ENCODE results near the gene PSMD11. TPM values are rescaled to one million over a fixed set of nuclear protein-coding genes. Genes with fewer than 3 reads are reported as not detected.
A peak's percentile ranks its signal among the peaks of the same experiment; 100 is the strongest.
"Not testable (repeated sequence)": the region's sequence is repeated elsewhere in the genome, so short reads cannot be mapped to it uniquely, and the experiment has no call there.

Gene PSMD11
- total and polyA plus RNA-seq, 5 donors from 2014 or later: 92.4 to 156 (median 129) TPM

DNA sequence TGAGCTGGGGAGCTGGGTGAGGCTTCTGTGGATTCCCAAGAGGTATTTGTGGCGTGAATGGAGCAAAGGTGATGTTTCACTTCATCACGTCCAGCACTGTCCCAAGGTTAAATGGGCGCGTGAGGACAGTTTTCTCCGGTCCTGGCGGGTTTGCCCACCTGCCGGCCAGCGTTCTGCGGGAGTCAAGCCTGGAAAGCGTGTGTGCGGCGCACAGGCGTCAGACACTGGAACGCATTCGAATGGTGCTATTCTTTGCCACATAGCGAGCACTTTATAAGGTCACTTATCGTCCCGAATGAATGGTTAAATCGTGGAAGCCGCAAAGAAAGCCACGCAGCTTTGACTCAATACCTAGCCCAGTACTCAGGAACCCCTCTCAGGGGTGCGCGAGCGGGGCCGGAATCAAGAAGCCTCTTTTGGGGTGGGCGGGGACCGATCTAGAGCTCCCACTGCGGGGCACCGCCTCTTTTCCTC lies 446 bp upstream of the PSMD11 start:
- H3K36me3 ChIP-seq (ENCODE audit: control insufficient read depth, insufficient read depth, low read length): peaks cover 16% of the 10 kb centered on the region
- Mint-ChIP-seq H3K27ac (peak overlapping the region in 2 of 3 donors; percentile 60 to 78), H3K27me3 (no peaks in the 10 kb centered on the region), H3K36me3 (peaks cover 13% of the 10 kb centered on the region), H3K4me3 (peak overlapping the region; percentile 88 to 98 (median 92)), H3K4me1 (peaks cover 17 to 43% (median 30%) of the 10 kb centered on the region in 4 donors), H3K9me3 (peaks cover 0 to 1% (median 0%) of the 10 kb centered on the region in 7 donors)
- H3K27ac ChIP-seq (ENCODE audit: insufficient read depth, low read length, poor library complexity, severe bottlenecking): peak overlapping the region; percentile 79
- H3K4me3 ChIP-seq (ENCODE audit: low read depth, low read length): peak overlapping the region; percentile 85
- H3K9me3 ChIP-seq (ENCODE audit: control insufficient read depth in 2 of 2, low read length in 2 of 2): no peaks in the 10 kb centered on the region
- DNase-seq: no peak
- no peak for ATAC-seq (ENCODE audit: low read depth in 2 of 2)
- no peaks in the 10 kb centered on the region for H3K27me3 ChIP-seq (ENCODE audit: control insufficient read depth, insufficient read depth, low read length)
- H3K4me1 ChIP-seq (ENCODE audit: control insufficient read depth, insufficient read depth, low read length, poor library complexity, severe bottlenecking): peaks cover 23% of the 10 kb centered on the region

GRCh38 chr17:32445074-32445415 lies 735 bp downstream of the PSMD11 start:
- no peaks in the 10 kb centered on the region for H3K27me3 ChIP-seq (ENCODE audit: control insufficient read depth, insufficient read depth, low read length)
- Mint-ChIP-seq H3K4me1 (peaks cover 22 to 52% (median 36%) of the 10 kb centered on the region in 4 donors), H3K36me3 (peaks cover 19% of the 10 kb centered on the region), H3K27me3 (no peaks in the 10 kb centered on the region), H3K27ac (peak overlapping the region; percentile 47 to 95 (median 87)), H3K9me3 (peaks cover 0 to 1% (median 0%) of the 10 kb centered on the region in 7 donors), H3K4me3 (peak overlapping the region; percentile 88 to 98 (median 92))
- ATAC-seq (ENCODE audit: low read depth in 2 of 2) (no peak), DNase-seq (peak in 2 of 3 donors; percentile 9 to 24)
- H3K27ac ChIP-seq (ENCODE audit: insufficient read depth, low read length, poor library complexity, severe bottlenecking): peak overlapping the region; percentile 79
- H3K4me1 ChIP-seq (ENCODE audit: control insufficient read depth, insufficient read depth, low read length, poor library complexity, severe bottlenecking): peaks cover 23% of the 10 kb centered on the region
- peak overlapping the region; percentile 79 for H3K4me3 ChIP-seq (ENCODE audit: low read depth, low read length)
- peaks cover 25% of the 10 kb centered on the region for H3K36me3 ChIP-seq (ENCODE audit: control insufficient read depth, insufficient read depth, low read length)
- H3K9me3 ChIP-seq (ENCODE audit: control insufficient read depth in 2 of 2, low read length in 2 of 2): no peaks in the 10 kb centered on the region

DNA sequence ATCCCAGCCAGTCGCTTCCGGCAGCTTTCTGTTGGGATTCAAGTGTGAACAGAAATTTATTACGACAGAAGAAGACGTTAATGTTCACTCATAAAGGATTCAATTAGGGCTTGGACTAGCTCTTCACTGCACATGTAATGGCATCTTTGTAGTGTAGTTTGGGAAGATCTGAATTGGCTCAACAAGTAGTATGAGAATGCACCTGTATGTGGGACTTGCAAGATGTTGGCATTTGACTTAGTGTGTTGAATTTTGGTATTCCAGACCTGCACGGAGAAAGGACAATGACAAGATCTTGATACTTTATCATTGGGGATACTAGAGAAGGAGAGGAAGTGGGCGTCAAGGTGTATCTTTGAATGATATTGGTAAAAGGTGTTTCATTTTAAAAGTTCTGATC lies 1.2 kb downstream of the PSMD11 start:
- peaks cover 26% of the 10 kb centered on the region for H3K36me3 ChIP-seq (ENCODE audit: control insufficient read depth, insufficient read depth, low read length)
- peak overlapping the region; percentile 88 to 98 (median 92) for H3K4me3 Mint-ChIP-seq
- DNase-seq: no peak
- H3K27me3 Mint-ChIP-seq: no peaks in the 10 kb centered on the region
- no peak overlapping the region for H3K27ac ChIP-seq (ENCODE audit: insufficient read depth, low read length, poor library complexity, severe bottlenecking)
- H3K4me3 ChIP-seq (ENCODE audit: low read depth, low read length): peak overlapping the region; percentile 79
- no peak for ATAC-seq (ENCODE audit: low read depth in 2 of 2)
- H3K4me1 Mint-ChIP-seq: peaks cover 24 to 55% (median 37%) of the 10 kb centered on the region in 4 donors
- peaks cover 19% of the 10 kb centered on the region for H3K36me3 Mint-ChIP-seq
- H3K27me3 ChIP-seq (ENCODE audit: control insufficient read depth, insufficient read depth, low read length): no peaks in the 10 kb centered on the region
- H3K9me3 ChIP-seq (ENCODE audit: control insufficient read depth in 2 of 2, low read length in 2 of 2): no peaks in the 10 kb centered on the region
- peaks cover 23% of the 10 kb centered on the region for H3K4me1 ChIP-seq (ENCODE audit: control insufficient read depth, insufficient read depth, low read length, poor library complexity, severe bottlenecking)
- peaks cover 0 to 1% (median 0%) of the 10 kb centered on the region in 7 donors for H3K9me3 Mint-ChIP-seq
- peak overlapping the region; percentile 47 to 95 (median 87) for H3K27ac Mint-ChIP-seq

DNA sequence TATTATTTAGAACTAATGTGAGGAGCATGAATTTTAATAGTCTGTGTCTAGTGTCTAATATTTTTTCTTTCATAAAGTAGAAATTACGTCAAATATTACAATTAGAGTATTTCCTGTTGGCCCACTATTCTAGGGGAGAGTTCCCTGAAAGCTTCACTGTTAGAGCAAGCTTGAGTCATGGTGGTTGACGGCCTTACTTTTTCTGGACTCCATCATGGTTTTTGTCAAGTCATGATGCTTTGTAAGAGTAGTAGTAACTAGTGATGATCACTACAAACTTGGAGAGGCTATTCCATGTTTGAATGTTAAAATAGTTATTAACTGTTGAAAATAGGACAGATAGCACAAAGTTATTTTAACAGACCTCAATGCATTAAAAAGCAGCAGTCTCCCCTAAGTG lies 1.7 kb downstream of the PSMD11 start:
- ATAC-seq (ENCODE audit: low read depth in 2 of 2) (no peak), DNase-seq (no peak)
- Mint-ChIP-seq H3K4me1 (peaks cover 25 to 56% (median 38%) of the 10 kb centered on the region in 4 donors), H3K27me3 (no peaks in the 10 kb centered on the region), H3K27ac (peak overlapping the region in 2 of 3 donors; percentile 47 to 95), H3K4me3 (peak overlapping the region; percentile 88 to 98 (median 92)), H3K36me3 (peaks cover 22% of the 10 kb centered on the region), H3K9me3 (no peaks in the 10 kb centered on the region)
- Histone ChIP-seq H3K27me3 (ENCODE audit: control insufficient read depth, insufficient read depth, low read length) (no peaks in the 10 kb centered on the region), H3K4me3 (ENCODE audit: low read depth, low read length) (peak overlapping the region; percentile 79), H3K4me1 (ENCODE audit: control insufficient read depth, insufficient read depth, low read length, poor library complexity, severe bottlenecking) (peaks cover 23% of the 10 kb centered on the region), H3K36me3 (ENCODE audit: control insufficient read depth, insufficient read depth, low read length) (peaks cover 31% of the 10 kb centered on the region), H3K27ac (ENCODE audit: insufficient read depth, low read length, poor library complexity, severe bottlenecking) (peak overlapping the region; percentile 24), H3K9me3 (ENCODE audit: control insufficient read depth in 2 of 2, low read length in 2 of 2) (no peaks in the 10 kb centered on the region)

DNA sequence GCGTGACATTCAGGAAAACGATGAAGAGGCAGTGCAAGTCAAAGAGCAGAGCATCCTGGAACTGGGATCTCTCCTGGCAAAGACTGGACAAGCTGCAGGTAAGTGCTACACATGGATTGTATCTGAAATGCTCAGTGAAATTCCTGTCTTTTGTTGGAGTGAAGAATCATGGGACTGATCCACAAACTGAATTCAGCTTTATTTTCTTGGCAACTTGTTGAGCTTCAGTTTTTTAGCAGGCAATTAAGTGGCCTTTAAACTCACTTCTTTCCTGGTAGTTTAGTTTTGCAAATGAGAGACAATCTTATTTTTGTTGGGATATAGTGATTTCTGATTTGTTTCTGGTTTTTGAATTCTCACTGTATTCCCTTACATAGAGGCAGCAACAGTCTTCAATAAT lies 2.6 kb downstream of the PSMD11 start:
- H3K27me3 Mint-ChIP-seq: no peaks in the 10 kb centered on the region

GRCh38 chr17:32449963-32450362 lies 5.7 kb downstream of the PSMD11 start:
- H3K4me1 ChIP-seq (ENCODE audit: control insufficient read depth, insufficient read depth, low read length, poor library complexity, severe bottlenecking): peaks cover 15% of the 10 kb centered on the region
- no peak overlapping the region for H3K4me3 ChIP-seq (ENCODE audit: low read depth, low read length)
- peaks cover 43% of the 10 kb centered on the region for H3K36me3 Mint-ChIP-seq
- no peaks in the 10 kb centered on the region for H3K9me3 ChIP-seq (ENCODE audit: control insufficient read depth in 2 of 2, low read length in 2 of 2)
- H3K4me1 Mint-ChIP-seq: peaks cover 33 to 77% (median 47%) of the 10 kb centered on the region in 4 donors
- no peaks in the 10 kb centered on the region for H3K27me3 ChIP-seq (ENCODE audit: control insufficient read depth, insufficient read depth, low read length)
- no peaks in the 10 kb centered on the region for H3K9me3 Mint-ChIP-seq
- DNase-seq: no peak
- H3K27ac ChIP-seq (ENCODE audit: insufficient read depth, low read length, poor library complexity, severe bottlenecking): no peak overlapping the region
- H3K4me3 Mint-ChIP-seq: peak overlapping the region in 1 of 4 donors; percentile 70
- ATAC-seq (ENCODE audit: low read depth in 2 of 2): no peak
- peak overlapping the region in 1 of 3 donors; percentile 73 for H3K27ac Mint-ChIP-seq
- no peaks in the 10 kb centered on the region for H3K27me3 Mint-ChIP-seq
- H3K36me3 ChIP-seq (ENCODE audit: control insufficient read depth, insufficient read depth, low read length): peaks cover 69% of the 10 kb centered on the region

More for the DNA sequence above, 2.6 kb downstream of the PSMD11 start:
- H3K4me3 ChIP-seq (ENCODE audit: low read depth, low read length): peak overlapping the region; percentile 79
- H3K36me3 ChIP-seq (ENCODE audit: control insufficient read depth, insufficient read depth, low read length): peaks cover 40% of the 10 kb centered on the region
- peaks cover 28% of the 10 kb centered on the region for H3K36me3 Mint-ChIP-seq
- peaks cover 21 to 63% (median 38%) of the 10 kb centered on the region in 4 donors for H3K4me1 Mint-ChIP-seq
- no peak for ATAC-seq (ENCODE audit: low read depth in 2 of 2)
- H3K4me1 ChIP-seq (ENCODE audit: control insufficient read depth, insufficient read depth, low read length, poor library complexity, severe bottlenecking): peaks cover 23% of the 10 kb centered on the region
- H3K4me3 Mint-ChIP-seq: peak overlapping the region; percentile 28 to 90 (median 70)
- H3K27me3 ChIP-seq (ENCODE audit: control insufficient read depth, insufficient read depth, low read length): no peaks in the 10 kb centered on the region
- no peaks in the 10 kb centered on the region for H3K9me3 Mint-ChIP-seq
- H3K9me3 ChIP-seq (ENCODE audit: control insufficient read depth in 2 of 2, low read length in 2 of 2): no peaks in the 10 kb centered on the region
- peak overlapping the region in 1 of 3 donors; percentile 55 for H3K27ac Mint-ChIP-seq
- DNase-seq: no peak
- no peak overlapping the region for H3K27ac ChIP-seq (ENCODE audit: insufficient read depth, low read length, poor library complexity, severe bottlenecking)

- H3K4me3 ChIP-seq (ENCODE audit: low read depth, low read length); DNase-seq; H3K27ac ChIP-seq (ENCODE audit: insufficient read depth, low read length, poor library complexity, severe bottlenecking); H3K4me3 Mint-ChIP-seq; H3K9me3 ChIP-seq (ENCODE audit: control insufficient read depth in 2 of 2, low read length in 2 of 2); H3K9me3 Mint-ChIP-seq; H3K27ac Mint-ChIP-seq; H3K27me3 ChIP-seq (ENCODE audit: control insufficient read depth, insufficient read depth, low read length); ATAC-seq (ENCODE audit: low read depth in 2 of 2); H3K27me3 Mint-ChIP-seq: not testable (repeated sequence)
- peaks cover 46% of the 10 kb centered on the region for H3K36me3 Mint-ChIP-seq
- H3K4me1 Mint-ChIP-seq: peaks cover 37 to 73% (median 44%) of the 10 kb centered on the region in 4 donors
- Histone ChIP-seq H3K4me1 (ENCODE audit: control insufficient read depth, insufficient read depth, low read length, poor library complexity, severe bottlenecking) (peaks cover 11% of the 10 kb centered on the region), H3K36me3 (ENCODE audit: control insufficient read depth, insufficient read depth, low read length) (peaks cover 73% of the 10 kb centered on the region)
Observed at GRCh38 chr17:32450379-32450778, 6.1 kb downstream of the PSMD11 start.

DNA sequence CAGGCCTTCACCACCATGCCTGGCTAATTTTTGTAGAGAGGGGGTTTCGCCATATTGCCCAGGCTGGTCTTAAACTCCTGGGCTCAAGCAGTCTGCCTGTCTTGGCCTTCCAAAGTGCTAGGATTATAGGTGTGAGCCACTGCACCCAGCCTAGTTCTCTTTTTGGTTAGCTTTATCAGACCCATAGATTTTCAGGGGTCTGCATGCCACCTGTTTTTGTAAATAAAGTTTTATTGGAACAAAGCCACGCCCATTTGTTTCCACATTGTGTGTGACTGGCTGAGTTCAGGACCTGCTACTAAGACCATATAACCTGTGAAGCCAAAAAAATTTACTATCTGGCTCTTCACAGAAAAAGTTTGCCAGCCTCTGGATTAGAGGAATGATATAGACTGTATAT lies 7.6 kb downstream of the PSMD11 start:
- Mint-ChIP-seq H3K27ac (peak overlapping the region in 1 of 3 donors; percentile 69), H3K4me1 (peaks cover 25 to 58% (median 31%) of the 10 kb centered on the region in 4 donors), H3K9me3 (no peaks in the 10 kb centered on the region), H3K27me3 (no peaks in the 10 kb centered on the region), H3K4me3 (no peak overlapping the region), H3K36me3 (peaks cover 45% of the 10 kb centered on the region)
- Histone ChIP-seq H3K4me1 (ENCODE audit: control insufficient read depth, insufficient read depth, low read length, poor library complexity, severe bottlenecking) (no peaks in the 10 kb centered on the region), H3K27ac (ENCODE audit: insufficient read depth, low read length, poor library complexity, severe bottlenecking) (no peak overlapping the region), H3K27me3 (ENCODE audit: control insufficient read depth, insufficient read depth, low read length) (no peaks in the 10 kb centered on the region), H3K9me3 (ENCODE audit: control insufficient read depth in 2 of 2, low read length in 2 of 2) (no peaks in the 10 kb centered on the region), H3K4me3 (ENCODE audit: low read depth, low read length) (no peak overlapping the region), H3K36me3 (ENCODE audit: control insufficient read depth, insufficient read depth, low read length) (peaks cover 81% of the 10 kb centered on the region)
- DNase-seq (no peak), ATAC-seq (ENCODE audit: low read depth in 2 of 2) (no peak)

All from CD4-positive, CD25-positive, alpha-beta regulatory T cell (primary cell).